Liver (tissue), 9 donors: ENCODE measurements around the gene OSBPL5. TPM values are rescaled to one million over a fixed set of nuclear protein-coding genes. Genes with fewer than 3 reads are reported as not detected.

Experiments used
- DNase-seq: peaks from one replicate; pipeline ENCODE4 v3.0.0-alpha.2; 2017; ENCODE audit warnings: low spot score
- H3K27ac ChIP-seq, 2 donors: one replicate each; pipeline ENCODE4 v1.7.0; 2013; ENCODE audit warnings: inconsistent platforms in 2 of 2, low read length in 2 of 2, control low read depth in 1 of 2, low read depth in 1 of 2, mild to moderate bottlenecking in 1 of 2
- H3K27me3 ChIP-seq, 4 donors: one replicate each; pipeline versions ENCODE4 v1.6.1 to v1.7.0; 2013; ENCODE audit warnings: low read length in 3 of 4, inconsistent platforms in 1 of 4, mild to moderate bottlenecking in 1 of 4, moderate library complexity in 1 of 4; ENCODE audit not compliant: control insufficient read depth in 4 of 4, insufficient read depth in 4 of 4
- H3K36me3 ChIP-seq, 4 donors: one replicate each; pipeline versions ENCODE4 v1.6.1 to v1.7.0; 2013; ENCODE audit warnings: low read length in 3 of 4, mild to moderate bottlenecking in 3 of 4, low read depth in 1 of 4, moderate library complexity in 1 of 4; ENCODE audit not compliant: control insufficient read depth in 4 of 4, insufficient read depth in 3 of 4
- H3K4me1 ChIP-seq, 4 donors: one replicate each; pipeline versions ENCODE4 v1.6.1 to v1.7.0; 2013; ENCODE audit warnings: low read length in 3 of 4, mild to moderate bottlenecking in 3 of 4, moderate library complexity in 1 of 4; ENCODE audit not compliant: control insufficient read depth in 4 of 4, insufficient read depth in 4 of 4
- H3K4me3 ChIP-seq, 3 donors: one replicate each; pipeline versions ENCODE4 v1.6.1 to v1.7.0; 2013; ENCODE audit warnings: low read length in 3 of 3, control low read depth in 1 of 3, low read depth in 1 of 3, mild to moderate bottlenecking in 1 of 3
- H3K9ac ChIP-seq, 2 donors: one replicate each; pipeline ENCODE4 v1.7.0; 2013; ENCODE audit warnings: low read length in 2 of 2, mild to moderate bottlenecking in 2 of 2, moderate library complexity in 2 of 2, control low read depth in 1 of 2, low read depth in 1 of 2
- H3K9me3 ChIP-seq, 4 donors: one replicate each; pipeline versions ENCODE4 v1.6.1 to v1.7.0; 2013; ENCODE audit warnings: low read length in 3 of 4; ENCODE audit not compliant: control insufficient read depth in 4 of 4
- EGR1 ChIP-seq, 2 donors: IDR thresholded peaks; 2 replicates each; pipeline ENCODE4 v1.6.1; 2016 to 2018; ENCODE audit warnings: antibody characterized with exemption in 2 of 2, low read depth in 2 of 2
- FOXA1 ChIP-seq: IDR thresholded peaks from 2 replicates; pipeline ENCODE4 v1.6.1; 2016; ENCODE audit warnings: antibody characterized with exemption
- FOXA2 ChIP-seq: IDR thresholded peaks from 2 replicates; pipeline ENCODE4 v1.6.1; 2016; ENCODE audit warnings: antibody characterized with exemption
- HNF4A ChIP-seq, 2 donors: conservative IDR thresholded peaks; 2 replicates each; pipeline ENCODE4 v1.6.1; 2016; ENCODE audit warnings: antibody characterized with exemption in 2 of 2, mild to moderate bottlenecking in 2 of 2
- HNF4G ChIP-seq: IDR thresholded peaks from 2 replicates; pipeline ENCODE4 v1.6.1; 2016; ENCODE audit warnings: antibody characterized with exemption
- JUND ChIP-seq, 2 donors: IDR thresholded peaks; 2 replicates each; pipeline ENCODE4 v1.6.1; 2016; ENCODE audit warnings: antibody characterized with exemption in 2 of 2
- NR2F2 ChIP-seq: IDR thresholded peaks from 2 replicates; pipeline ENCODE4 v1.6.1; 2016; ENCODE audit warnings: antibody characterized with exemption
- RAD21 ChIP-seq, 2 donors: IDR thresholded peaks; 2 replicates each; pipeline ENCODE4 v1.6.1; 2016; ENCODE audit warnings: antibody characterized with exemption in 2 of 2, mild to moderate bottlenecking in 2 of 2
- RXRA ChIP-seq, 2 donors: IDR thresholded peaks; 2 replicates each; pipeline ENCODE4 v1.6.1; 2017 to 2018; ENCODE audit warnings: antibody characterized with exemption in 2 of 2, mild to moderate bottlenecking in 1 of 2
- SP1 ChIP-seq: IDR thresholded peaks from 2 replicates; pipeline ENCODE4 v1.6.1; 2018; ENCODE audit warnings: antibody characterized with exemption, mild to moderate bottlenecking
- TAF1 ChIP-seq: conservative IDR thresholded peaks from 2 replicates; pipeline ENCODE4 v1.6.1; 2016; ENCODE audit warnings: antibody characterized with exemption, mild to moderate bottlenecking
- YY1 ChIP-seq: IDR thresholded peaks from 2 replicates; pipeline ENCODE4 v1.6.1; 2016; ENCODE audit warnings: antibody characterized with exemption, mild to moderate bottlenecking
- WGBS: extraction: QIAGEN DNeasy Blood & Tissue Kit; methylation state at CpG from one replicate; pipeline ENCODE4 v1.1.7; 2013; 5-methylcytosine and 5-hydroxymethylcytosine counted together
- polyA plus RNA-seq, 2 donors: library from polyadenylated mRNA; stranded (reverse) in 1 of 2; unstranded in 1 of 2; fragments of 200-250 nt in 1 of 2; fragments of >200 nt in 1 of 2; fragmentation: Nextera tagmentation in 1 of 2; extraction: Ambion mirVana in 1 of 2; gene quantifications; one replicate each; pipeline versions ENCODE4 v1.2.1 to v1.2.3, GENCODE V29; 2013 to 2015
- total RNA-seq, 2 donors: library from RNA; depleted of rRNA; stranded (reverse); fragments of >200 nt; gene quantifications; one replicate each; pipeline ENCODE4 v1.2.3, GENCODE V29; 2014
- TF ChIP-seq, protein P1 (sequence below): IDR thresholded peaks from 2 replicates; pipeline ENCODE4 v1.6.1; 2016; ENCODE audit warnings: antibody characterized with exemption
- TF ChIP-seq, protein P2 (sequence below): IDR thresholded peaks from 2 replicates; pipeline ENCODE4 v1.6.1; 2016; ENCODE audit warnings: antibody characterized with exemption
- TF ChIP-seq, protein P3 (sequence below): IDR thresholded peaks from 2 replicates; pipeline ENCODE4 v1.6.1; 2016; ENCODE audit warnings: antibody characterized with exemption
- TF ChIP-seq, protein P4 (sequence below): fragments of 150-350 bp; IDR thresholded peaks from 2 replicates; pipeline ENCODE4 v1.5.1; 2017; ENCODE audit warnings: improper control_type of control experiment, low read depth, low read length; ENCODE audit not compliant: missing input control
- TF ChIP-seq, protein P5 (sequence below): IDR thresholded peaks from 2 replicates; pipeline ENCODE4 v1.6.1; 2016; ENCODE audit warnings: antibody characterized with exemption, mild to moderate bottlenecking
- donor health status: healthy.
- donor health status: healthy.
- donor health status: healthy.
- donor health status: healthy.
- donor health status: healthy.

Gene OSBPL5
- total and polyA plus RNA-seq, 4 donors, result 0.74 to 6.2 (median 3.9) TPM

DNA sequence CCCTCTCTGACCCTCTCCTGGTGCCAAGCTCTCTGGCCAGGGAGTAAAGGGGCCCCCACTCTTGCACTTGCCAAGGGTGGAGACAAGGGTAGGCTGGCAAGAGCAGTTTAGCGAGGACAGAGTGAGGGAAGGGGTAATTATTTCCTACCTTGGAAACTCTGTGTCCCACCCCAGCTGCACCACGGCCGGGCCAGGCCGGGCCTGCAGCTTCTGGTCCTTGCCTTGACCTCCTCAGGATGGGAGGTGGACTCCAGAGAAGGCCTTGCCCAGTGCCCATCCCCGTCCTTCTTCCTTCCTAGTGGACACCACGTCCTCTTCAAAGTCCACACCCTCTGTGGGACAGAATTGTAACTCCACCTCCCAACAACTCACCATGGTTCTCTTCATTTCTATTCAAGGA lies 18.4 kb upstream of the OSBPL5 start:
- Histone ChIP-seq H3K4me1 (no peaks in the 10 kb centered on the region), H3K9me3 (peaks cover 0 to 2% (median 0%) of the 10 kb centered on the region in 4 donors), H3K4me3 (no peak overlapping the region), H3K9ac (no peak overlapping the region), H3K27ac (no peak overlapping the region), H3K36me3 (no peaks in the 10 kb centered on the region), H3K27me3 (no peaks in the 10 kb centered on the region)
- TF ChIP-seq RXRA (IDR thresholded peaks at IDR 0.05) (no peak), EGR1 (IDR thresholded peaks at IDR 0.05; ENCODE audit: low read depth in 2 of 2) (no peak), TAF1 (no peak), JUND (IDR thresholded peaks at IDR 0.05) (no peak), FOXA1 (no peak), RAD21 (IDR thresholded peaks at IDR 0.05) (no peak), SP1 (no peak)
- TF ChIP-seq, protein P1, sequence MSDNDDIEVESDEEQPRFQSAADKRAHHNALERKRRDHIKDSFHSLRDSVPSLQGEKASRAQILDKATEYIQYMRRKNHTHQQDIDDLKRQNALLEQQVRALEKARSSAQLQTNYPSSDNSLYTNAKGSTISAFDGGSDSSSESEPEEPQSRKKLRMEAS, result no peak
- TF ChIP-seq, protein P2, sequence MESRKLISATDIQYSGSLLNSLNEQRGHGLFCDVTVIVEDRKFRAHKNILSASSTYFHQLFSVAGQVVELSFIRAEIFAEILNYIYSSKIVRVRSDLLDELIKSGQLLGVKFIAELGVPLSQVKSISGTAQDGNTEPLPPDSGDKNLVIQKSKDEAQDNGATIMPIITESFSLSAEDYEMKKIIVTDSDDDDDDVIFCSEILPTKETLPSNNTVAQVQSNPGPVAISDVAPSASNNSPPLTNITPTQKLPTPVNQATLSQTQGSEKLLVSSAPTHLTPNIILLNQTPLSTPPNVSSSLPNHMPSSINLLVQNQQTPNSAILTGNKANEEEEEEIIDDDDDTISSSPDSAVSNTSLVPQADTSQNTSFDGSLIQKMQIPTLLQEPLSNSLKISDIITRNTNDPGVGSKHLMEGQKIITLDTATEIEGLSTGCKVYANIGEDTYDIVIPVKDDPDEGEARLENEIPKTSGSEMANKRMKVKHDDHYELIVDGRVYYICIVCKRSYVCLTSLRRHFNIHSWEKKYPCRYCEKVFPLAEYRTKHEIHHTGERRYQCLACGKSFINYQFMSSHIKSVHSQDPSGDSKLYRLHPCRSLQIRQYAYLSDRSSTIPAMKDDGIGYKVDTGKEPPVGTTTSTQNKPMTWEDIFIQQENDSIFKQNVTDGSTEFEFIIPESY, result no peak
- WGBS, result 88% methylated on average over 6 of the region's 6 CpGs
- DNase-seq, result no peak

DNA sequence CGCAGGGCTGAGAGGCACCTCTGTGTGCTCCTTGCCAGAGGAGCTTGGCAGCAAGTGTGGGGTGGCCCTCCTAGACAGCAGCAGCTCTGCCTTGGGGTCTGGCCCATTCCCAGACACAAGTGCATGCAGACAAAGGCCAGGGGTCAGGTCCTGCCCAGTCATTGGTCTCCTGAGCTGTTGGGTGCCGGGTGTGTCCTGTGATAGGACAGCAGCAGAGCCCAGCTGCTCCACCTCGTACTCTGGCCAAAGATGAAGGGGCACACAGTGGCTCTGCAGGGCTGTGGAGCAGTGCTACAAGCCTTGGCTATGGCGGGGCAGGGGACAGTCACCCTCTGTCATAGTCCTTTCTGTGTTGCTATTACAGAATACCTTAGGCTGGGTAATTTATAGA lies 17.3 kb upstream of the OSBPL5 start:
- Histone ChIP-seq H3K9ac (no peak overlapping the region), H3K9me3 (peaks cover 0 to 2% (median 0%) of the 10 kb centered on the region in 4 donors), H3K4me1 (no peaks in the 10 kb centered on the region), H3K36me3 (no peaks in the 10 kb centered on the region), H3K4me3 (no peak overlapping the region), H3K27me3 (no peaks in the 10 kb centered on the region), H3K27ac (no peak overlapping the region)
- WGBS, result 89% methylated on average over 4 of the region's 4 CpGs
- TF ChIP-seq NR2F2, result no peak
- TF ChIP-seq HNF4G, result no peak
- no peak for TF ChIP-seq EGR1 (IDR thresholded peaks at IDR 0.05; ENCODE audit: low read depth in 2 of 2)
- DNase-seq, result no peak

DNA sequence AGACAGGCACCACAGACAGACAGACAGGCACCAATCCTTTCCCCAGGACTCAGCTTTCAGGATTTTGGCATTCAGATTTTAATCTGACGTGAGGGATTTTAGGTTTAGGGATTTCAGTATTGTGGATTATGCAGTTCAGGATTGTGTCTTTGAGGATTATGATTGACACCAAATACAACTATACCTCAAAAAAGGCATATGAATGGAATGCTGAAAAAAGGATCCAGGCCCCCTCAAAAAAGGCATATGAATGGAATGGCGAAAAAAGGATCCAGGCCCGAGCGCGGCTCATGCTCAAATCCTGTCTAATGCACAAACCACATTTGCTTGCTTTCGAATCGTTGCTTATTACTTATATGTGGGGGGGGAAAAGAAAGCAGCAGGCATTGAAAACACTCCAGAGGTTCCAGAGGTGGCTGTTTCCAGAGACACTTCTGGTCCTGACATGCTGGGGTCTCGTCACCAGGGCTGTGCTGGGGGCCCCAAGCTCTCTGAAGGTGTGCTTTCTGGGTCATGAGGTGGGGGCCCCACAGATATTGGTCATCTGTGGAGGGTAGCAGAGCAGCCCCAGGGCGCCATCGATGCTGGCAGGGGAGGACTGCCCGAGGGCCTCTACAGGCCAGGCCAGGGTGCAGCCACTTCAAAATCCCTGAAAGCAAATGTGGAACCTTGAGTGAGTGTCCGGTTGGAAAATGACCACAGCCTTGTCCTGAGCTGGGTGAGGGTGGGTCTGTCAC lies 16.8 kb upstream of the OSBPL5 start:
- no peak overlapping the region for H3K27ac ChIP-seq
- H3K4me3 ChIP-seq, result no peak overlapping the region
- H3K27me3 ChIP-seq, result no peaks in the 10 kb centered on the region
- TF ChIP-seq RAD21 (IDR thresholded peaks at IDR 0.05) (no peak), HNF4G (no peak), JUND (IDR thresholded peaks at IDR 0.05) (no peak), TAF1 (no peak), FOXA2 (no peak), NR2F2 (no peak), YY1 (no peak), SP1 (no peak), HNF4A (conservative IDR thresholded peaks at IDR 0.05) (no peak), RXRA (IDR thresholded peaks at IDR 0.05) (no peak)
- TF ChIP-seq, protein P2, result no peak
- TF ChIP-seq, protein P3, sequence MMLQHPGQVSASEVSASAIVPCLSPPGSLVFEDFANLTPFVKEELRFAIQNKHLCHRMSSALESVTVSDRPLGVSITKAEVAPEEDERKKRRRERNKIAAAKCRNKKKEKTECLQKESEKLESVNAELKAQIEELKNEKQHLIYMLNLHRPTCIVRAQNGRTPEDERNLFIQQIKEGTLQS, result no peak
- TF ChIP-seq, protein P4, sequence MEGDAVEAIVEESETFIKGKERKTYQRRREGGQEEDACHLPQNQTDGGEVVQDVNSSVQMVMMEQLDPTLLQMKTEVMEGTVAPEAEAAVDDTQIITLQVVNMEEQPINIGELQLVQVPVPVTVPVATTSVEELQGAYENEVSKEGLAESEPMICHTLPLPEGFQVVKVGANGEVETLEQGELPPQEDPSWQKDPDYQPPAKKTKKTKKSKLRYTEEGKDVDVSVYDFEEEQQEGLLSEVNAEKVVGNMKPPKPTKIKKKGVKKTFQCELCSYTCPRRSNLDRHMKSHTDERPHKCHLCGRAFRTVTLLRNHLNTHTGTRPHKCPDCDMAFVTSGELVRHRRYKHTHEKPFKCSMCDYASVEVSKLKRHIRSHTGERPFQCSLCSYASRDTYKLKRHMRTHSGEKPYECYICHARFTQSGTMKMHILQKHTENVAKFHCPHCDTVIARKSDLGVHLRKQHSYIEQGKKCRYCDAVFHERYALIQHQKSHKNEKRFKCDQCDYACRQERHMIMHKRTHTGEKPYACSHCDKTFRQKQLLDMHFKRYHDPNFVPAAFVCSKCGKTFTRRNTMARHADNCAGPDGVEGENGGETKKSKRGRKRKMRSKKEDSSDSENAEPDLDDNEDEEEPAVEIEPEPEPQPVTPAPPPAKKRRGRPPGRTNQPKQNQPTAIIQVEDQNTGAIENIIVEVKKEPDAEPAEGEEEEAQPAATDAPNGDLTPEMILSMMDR, result no peak
- TF ChIP-seq, protein P5, sequence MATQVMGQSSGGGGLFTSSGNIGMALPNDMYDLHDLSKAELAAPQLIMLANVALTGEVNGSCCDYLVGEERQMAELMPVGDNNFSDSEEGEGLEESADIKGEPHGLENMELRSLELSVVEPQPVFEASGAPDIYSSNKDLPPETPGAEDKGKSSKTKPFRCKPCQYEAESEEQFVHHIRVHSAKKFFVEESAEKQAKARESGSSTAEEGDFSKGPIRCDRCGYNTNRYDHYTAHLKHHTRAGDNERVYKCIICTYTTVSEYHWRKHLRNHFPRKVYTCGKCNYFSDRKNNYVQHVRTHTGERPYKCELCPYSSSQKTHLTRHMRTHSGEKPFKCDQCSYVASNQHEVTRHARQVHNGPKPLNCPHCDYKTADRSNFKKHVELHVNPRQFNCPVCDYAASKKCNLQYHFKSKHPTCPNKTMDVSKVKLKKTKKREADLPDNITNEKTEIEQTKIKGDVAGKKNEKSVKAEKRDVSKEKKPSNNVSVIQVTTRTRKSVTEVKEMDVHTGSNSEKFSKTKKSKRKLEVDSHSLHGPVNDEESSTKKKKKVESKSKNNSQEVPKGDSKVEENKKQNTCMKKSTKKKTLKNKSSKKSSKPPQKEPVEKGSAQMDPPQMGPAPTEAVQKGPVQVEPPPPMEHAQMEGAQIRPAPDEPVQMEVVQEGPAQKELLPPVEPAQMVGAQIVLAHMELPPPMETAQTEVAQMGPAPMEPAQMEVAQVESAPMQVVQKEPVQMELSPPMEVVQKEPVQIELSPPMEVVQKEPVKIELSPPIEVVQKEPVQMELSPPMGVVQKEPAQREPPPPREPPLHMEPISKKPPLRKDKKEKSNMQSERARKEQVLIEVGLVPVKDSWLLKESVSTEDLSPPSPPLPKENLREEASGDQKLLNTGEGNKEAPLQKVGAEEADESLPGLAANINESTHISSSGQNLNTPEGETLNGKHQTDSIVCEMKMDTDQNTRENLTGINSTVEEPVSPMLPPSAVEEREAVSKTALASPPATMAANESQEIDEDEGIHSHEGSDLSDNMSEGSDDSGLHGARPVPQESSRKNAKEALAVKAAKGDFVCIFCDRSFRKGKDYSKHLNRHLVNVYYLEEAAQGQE, result no peak
- TF ChIP-seq, protein P1, result no peak
- H3K9me3 ChIP-seq, result peaks cover 0 to 3% (median 1%) of the 10 kb centered on the region in 4 donors
- 92% methylated on average over 12 of the region's 12 CpGs for WGBS
- H3K4me1 ChIP-seq, result no peaks in the 10 kb centered on the region
- no peak overlapping the region for H3K9ac ChIP-seq
- no peaks in the 10 kb centered on the region for H3K36me3 ChIP-seq
- no peak for DNase-seq
